HepG2 (cell line): ENCODE data around the gene PRIMA1. TPM values are rescaled to one million over a fixed set of nuclear protein-coding genes. Genes with fewer than 3 reads are reported as not detected.
A peak's percentile ranks its signal among the peaks of the same experiment; 100 is the strongest.

ENCODE experiments used
- ATAC-seq: fragments of 200-7000 bp; cut with Tn5 transposase; 3 replicates; pipeline ENCODE4 v1.9.1; 2020; ENCODE audit warnings: mild to moderate bottlenecking, moderate library complexity
- BruUV-seq: library from RNA; stranded (reverse); fragments of 400-500 nt; replicated peaks from 2 replicates; lab custom pipeline; 2021; lab: Mats Ljungman, UMichigan
- CTCF ChIA-PET: fragments of 300-600 bp; formaldehyde crosslinking; extraction: SDS; loops from one replicate; lab custom pipeline; 2021; ENCODE audit warnings: low total read pairs, inconsistent platforms, low intra/inter-chr PET ratio; lab: Yijun Ruan, JAX
- POLR2A ChIA-PET: fragments of 350-600 bp; sonication (Branson Sonifier 250); formaldehyde crosslinking; loops from one replicate; lab custom pipeline; 2020; ENCODE audit warnings: antibody characterized with exemption, inconsistent platforms; lab: Yijun Ruan, JAX
- DNase-seq: peaks from one replicate; pipeline ENCODE4 v3.0.0-alpha.2; 2015; ENCODE audit warnings: low spot score
- FAIRE-seq: peaks from 3 replicates; lab custom pipeline; 2011; peaks lifted over from hg19 to GRCh38; lab: Jason Lieb, UNC
- H2AFZ ChIP-seq: one replicate; pipeline ENCODE4 v1.6.1; 2011; ENCODE audit warnings: low read length, inconsistent platforms
- H3K27ac ChIP-seq: fragments of 300-600 bp; 3 replicates; pipeline ENCODE4 v1.8.0; 2011; ENCODE audit warnings: mixed run types, mild to moderate bottlenecking, mixed read lengths, low read length, inconsistent platforms; ENCODE audit not compliant: insufficient read depth; ENCODE audit errors: extremely low read length
- H3K27me3 ChIP-seq, 2 experiments: fragments of 200-600 bp in 1 of 2; 2 replicates in 1 of 2; 3 replicates in 1 of 2; pipeline versions ENCODE4 v1.6.0 to v1.8.0; 2011; ENCODE audit warnings: low read length in 2 of 2, mild to moderate bottlenecking in 2 of 2, moderate library complexity in 2 of 2, inconsistent platforms in 1 of 2; ENCODE audit not compliant: insufficient read depth in 2 of 2, control insufficient read depth in 1 of 2
- H3K36me3 ChIP-seq, 2 experiments: fragments of 200-600 bp in 1 of 2; replicated peaks in 1 of 2; 2 replicates in 1 of 2; 3 replicates in 1 of 2; pipeline versions ENCODE4 v1.5.1 to v1.8.0; 2011; ENCODE audit warnings: low read length in 2 of 2, inconsistent platforms in 1 of 2; ENCODE audit not compliant: insufficient read depth in 2 of 2, control insufficient read depth in 1 of 2
- H3K4me1 ChIP-seq: 2 replicates; pipeline ENCODE4 v1.5.1; 2012; ENCODE audit warnings: low read length, inconsistent platforms; ENCODE audit not compliant: insufficient read depth
- H3K4me2 ChIP-seq: 2 replicates; pipeline ENCODE4 v1.6.0; 2011; ENCODE audit warnings: low read depth, low read length, inconsistent platforms
- H3K4me3 ChIP-seq, 3 experiments: fragments of 200-600 bp in 1 of 3; sonication (generic), shearing (Covaris generic) in 1 of 3; replicated peaks in 1 of 3; 2 replicates each; pipeline ENCODE4 v1.5.1; 2011 to 2016; ENCODE audit warnings: low read length in 3 of 3, inconsistent platforms in 2 of 3, low read depth in 2 of 3, mild to moderate bottlenecking in 2 of 3, control low read depth in 1 of 3, mixed read lengths in 1 of 3; ENCODE audit not compliant: insufficient read depth in 1 of 3
- H3K79me2 ChIP-seq: one replicate; pipeline ENCODE4 v1.6.1; 2011; ENCODE audit warnings: low read length, inconsistent platforms; ENCODE audit not compliant: insufficient read depth
- H3K9ac ChIP-seq: 2 replicates; pipeline ENCODE4 v1.6.0; 2011; ENCODE audit warnings: mild to moderate bottlenecking, low read depth, low read length, inconsistent platforms; ENCODE audit not compliant: insufficient read depth
- H3K9me3 ChIP-seq: 2 replicates; pipeline ENCODE4 v1.5.1; 2012; ENCODE audit warnings: mild to moderate bottlenecking, low read length
- H4K20me1 ChIP-seq: 2 replicates; pipeline ENCODE4 v1.6.0; 2011; ENCODE audit warnings: inconsistent platforms, mild to moderate bottlenecking, low read length, moderate library complexity; ENCODE audit not compliant: insufficient read depth
- JDP2 ChIP-seq: sonication (generic); formaldehyde crosslinking; IDR thresholded peaks from 2 replicates; pipeline ENCODE4 v1.8.1; 2022; ENCODE audit warnings: missing genetic modification reagents, borderline replicate concordance
- PRDM10 ChIP-seq: sonication (generic); formaldehyde crosslinking; IDR thresholded peaks from 2 replicates; pipeline ENCODE4 v1.4.0; 2020; ENCODE audit warnings: low read depth, missing genetic modification reagents
- SOX13 ChIP-seq, 3 experiments: fragments of 450-650 bp in 1 of 3; sonication (generic) in 1 of 3; formaldehyde crosslinking in 1 of 3; IDR thresholded peaks in 2 of 3; conservative IDR thresholded peaks in 1 of 3; 2 replicates each; pipeline versions ENCODE4 v1.5.0 to v1.6.1; 2016 to 2020; ENCODE audit warnings: antibody characterized with exemption in 1 of 3, mild to moderate bottlenecking in 1 of 3, missing compliant biosample characterization in 1 of 3, missing genetic modification reagents in 1 of 3, moderate library complexity in 1 of 3
- SOX6 ChIP-seq, 2 experiments: fragments of 450-650 bp in 1 of 2; sonication (generic) in 1 of 2; formaldehyde crosslinking in 1 of 2; IDR thresholded peaks; 2 replicates each; pipeline versions ENCODE4 v1.4.0 to v1.6.1; 2017 to 2020; ENCODE audit warnings: antibody characterized with exemption in 1 of 2, mild to moderate bottlenecking in 1 of 2, missing genetic modification reagents in 1 of 2
- TCF7 ChIP-seq: sonication (generic); IDR thresholded peaks from 2 replicates; pipeline ENCODE4 v1.6.1; 2016; ENCODE audit warnings: antibody characterized with exemption, low read depth
- THAP7 ChIP-seq: sonication (generic); formaldehyde crosslinking; IDR thresholded peaks from 2 replicates; pipeline ENCODE4 v1.8.1; 2023; ENCODE audit warnings: mild to moderate bottlenecking, missing genetic modification reagents
- ZNF549 ChIP-seq: sonication (generic); formaldehyde crosslinking; IDR thresholded peaks from 2 replicates; pipeline ENCODE4 v1.5.0; 2020; ENCODE audit warnings: missing genetic modification reagents
- ZNF772 ChIP-seq: sonication (generic); formaldehyde crosslinking; IDR thresholded peaks from 2 replicates; pipeline ENCODE4 v1.5.0; 2020; ENCODE audit warnings: mild to moderate bottlenecking, missing genetic modification reagents
- WGBS: methylation state at CpG from one replicate; pipeline ENCODE4 v1.1.6; 2017; ENCODE audit warnings: low lambda C conversion rate; 5-methylcytosine and 5-hydroxymethylcytosine counted together
- in situ Hi-C: cut with HindIII; loops from 2 replicates; pipeline ENCODE4 v1.10.0; 2017; ENCODE audit warnings: low pct_unique_long_range_greater_than_20kb; ENCODE audit not compliant: extremely low pct_ligation_motif_present
- intact Hi-C: fragments of 100-400 bp; cut with micrococcal nuclease; formaldehyde crosslinking; loops from one replicate; pipeline ENCODE4 v1.10.0; 2022; ENCODE audit not compliant: unreplicated experiment
- polyA plus RNA-seq, 8 experiments: library from polyadenylated mRNA; depleted of rRNA in 3 of 8; stranded (reverse) in 7 of 8; unstranded in 1 of 8; fragments of >200 nt; fragmentation: Illumina TruSeq in 4 of 8; extraction: Trizol in 4 of 8; gene quantifications; 2 replicates each; pipeline versions ENCODE4 v1.2.1 to v1.2.3, GENCODE V29; 2011 to 2016; ENCODE audit warnings: low read depth in 4 of 8, missing spikeins in 1 of 8, mixed read lengths in 1 of 8; ENCODE audit not compliant: insufficient read depth in 1 of 8
- total RNA-seq, 5 experiments: library from RNA; depleted of rRNA; stranded (reverse); fragments of >200 nt; fragmentation: Illumina TruSeq; extraction: Trizol; gene quantifications; 2 replicates each; pipeline ENCODE4 v1.2.3, GENCODE V29; 2016; ENCODE audit warnings: low read depth in 1 of 5
- TF ChIP-seq, protein P1 (sequence below): sonication (generic); formaldehyde crosslinking; IDR thresholded peaks from 2 replicates; pipeline ENCODE4 v1.9.0; 2021; ENCODE audit warnings: missing genetic modification reagents, borderline replicate concordance
- TF ChIP-seq, protein P2 (sequence below): IDR thresholded peaks from 2 replicates; pipeline ENCODE4 v1.4.0; 2020; ENCODE audit warnings: mild to moderate bottlenecking, missing genetic modification reagents

PRIMA1 gene
- total and polyA plus RNA-seq, 2 of the 13 experiments (the other 11 are each of a cell fraction or from before 2014, with no cell fraction given): 2.4 to 3.2 TPM

DNA sequence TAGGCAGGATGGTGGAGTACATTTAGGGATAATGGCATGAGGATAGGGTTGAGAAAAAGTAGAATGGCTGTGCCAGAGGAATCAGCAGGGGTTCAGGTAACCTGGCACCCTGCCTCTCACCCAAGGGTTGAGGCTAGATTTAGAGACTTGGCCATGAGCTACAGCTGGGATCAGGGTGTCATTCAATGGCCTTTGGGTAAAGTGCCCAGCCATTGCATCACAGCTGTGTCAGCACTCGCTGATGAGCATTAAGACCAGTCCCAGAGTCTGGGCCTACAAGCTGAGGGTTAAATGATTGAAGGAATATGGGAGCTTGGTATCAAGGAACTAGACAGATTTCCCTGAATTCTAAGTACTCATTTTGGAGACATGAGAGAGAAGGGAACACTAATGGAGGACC, 113.9 kb downstream of the PRIMA1 start (continued):
- TF ChIP-seq PRDM10 (CRISPR knock-in tag) (no peak), ZNF772 (CRISPR knock-in tag) (no peak), ZNF549 (no peak)
- TF ChIP-seq, protein P1, sequence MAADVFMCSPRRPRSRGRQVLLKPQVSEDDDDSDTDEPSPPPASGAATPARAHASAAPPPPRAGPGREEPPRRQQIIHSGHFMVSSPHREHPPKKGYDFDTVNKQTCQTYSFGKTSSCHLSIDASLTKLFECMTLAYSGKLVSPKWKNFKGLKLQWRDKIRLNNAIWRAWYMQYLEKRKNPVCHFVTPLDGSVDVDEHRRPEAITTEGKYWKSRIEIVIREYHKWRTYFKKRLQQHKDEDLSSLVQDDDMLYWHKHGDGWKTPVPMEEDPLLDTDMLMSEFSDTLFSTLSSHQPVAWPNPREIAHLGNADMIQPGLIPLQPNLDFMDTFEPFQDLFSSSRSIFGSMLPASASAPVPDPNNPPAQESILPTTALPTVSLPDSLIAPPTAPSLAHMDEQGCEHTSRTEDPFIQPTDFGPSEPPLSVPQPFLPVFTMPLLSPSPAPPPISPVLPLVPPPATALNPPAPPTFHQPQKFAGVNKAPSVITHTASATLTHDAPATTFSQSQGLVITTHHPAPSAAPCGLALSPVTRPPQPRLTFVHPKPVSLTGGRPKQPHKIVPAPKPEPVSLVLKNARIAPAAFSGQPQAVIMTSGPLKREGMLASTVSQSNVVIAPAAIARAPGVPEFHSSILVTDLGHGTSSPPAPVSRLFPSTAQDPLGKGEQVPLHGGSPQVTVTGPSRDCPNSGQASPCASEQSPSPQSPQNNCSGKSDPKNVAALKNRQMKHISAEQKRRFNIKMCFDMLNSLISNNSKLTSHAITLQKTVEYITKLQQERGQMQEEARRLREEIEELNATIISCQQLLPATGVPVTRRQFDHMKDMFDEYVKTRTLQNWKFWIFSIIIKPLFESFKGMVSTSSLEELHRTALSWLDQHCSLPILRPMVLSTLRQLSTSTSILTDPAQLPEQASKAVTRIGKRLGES (CRISPR knock-in tag): no peak

DNA sequence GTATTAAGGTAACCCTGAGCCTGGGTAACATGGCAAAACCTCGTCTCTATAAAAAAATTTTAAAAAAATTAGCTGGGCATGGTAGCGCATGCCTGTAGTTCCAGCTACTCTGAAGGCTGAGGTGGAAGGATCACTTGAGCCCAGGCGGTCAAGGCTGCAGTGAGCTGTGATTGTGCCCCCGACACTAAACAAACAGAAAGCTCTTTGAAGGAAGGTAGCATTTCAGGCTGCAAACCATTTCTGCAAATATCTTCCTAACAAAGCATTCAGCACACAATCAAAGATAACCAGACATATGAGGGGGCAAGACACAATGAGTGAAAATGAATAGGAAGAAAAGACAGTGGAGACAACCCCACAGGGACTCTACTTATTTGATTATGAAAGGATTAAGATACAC, 118.7 kb downstream of the PRIMA1 start:
- Histone ChIP-seq H3K4me3 (no peak overlapping the region), H3K36me3 (no peaks in the 10 kb centered on the region), H3K27ac (no peak overlapping the region), H4K20me1 (no peaks in the 10 kb centered on the region), H2AFZ (no peak overlapping the region), H3K4me2 (no peak overlapping the region), H3K4me1 (peaks cover 8% of the 10 kb centered on the region; the same call in 1 of the 2 replicates), H3K9ac (no peak overlapping the region), H3K79me2 (no peaks in the 10 kb centered on the region), H3K27me3 (peaks cover 0 to 4% of the 10 kb centered on the region in 2 experiments; a peak in 1 of 5 replicates), H3K9me3 (peaks cover 14% of the 10 kb centered on the region)
- POLR2A ChIA-PET: no interaction called here
- intact Hi-C loops (no loop called here), in situ Hi-C loops (no loop called here)
- DNase-seq: no peak
- peak; percentile 51 for FAIRE-seq
- TF ChIP-seq THAP7 (no peak), SOX6 (IDR thresholded peaks at IDR 0.05) (no peak), SOX6 (CRISPR knock-in tag; IDR thresholded peaks at IDR 0.05) (peak; percentile 40), TCF7 (peak; percentile 38; the same call in 1 of the 2 replicates), JDP2 (CRISPR knock-in tag) (no peak), SOX13 (IDR thresholded peaks at IDR 0.05) (no peak), SOX13 (CRISPR knock-in tag; conservative IDR thresholded peaks at IDR 0.05 in 1 of 2, IDR thresholded peaks at IDR 0.05 in 1 of 2) (peak in 1 of 2 experiments; percentile 56; a peak in 2 of 4 replicates)
- TF ChIP-seq, protein P2, sequence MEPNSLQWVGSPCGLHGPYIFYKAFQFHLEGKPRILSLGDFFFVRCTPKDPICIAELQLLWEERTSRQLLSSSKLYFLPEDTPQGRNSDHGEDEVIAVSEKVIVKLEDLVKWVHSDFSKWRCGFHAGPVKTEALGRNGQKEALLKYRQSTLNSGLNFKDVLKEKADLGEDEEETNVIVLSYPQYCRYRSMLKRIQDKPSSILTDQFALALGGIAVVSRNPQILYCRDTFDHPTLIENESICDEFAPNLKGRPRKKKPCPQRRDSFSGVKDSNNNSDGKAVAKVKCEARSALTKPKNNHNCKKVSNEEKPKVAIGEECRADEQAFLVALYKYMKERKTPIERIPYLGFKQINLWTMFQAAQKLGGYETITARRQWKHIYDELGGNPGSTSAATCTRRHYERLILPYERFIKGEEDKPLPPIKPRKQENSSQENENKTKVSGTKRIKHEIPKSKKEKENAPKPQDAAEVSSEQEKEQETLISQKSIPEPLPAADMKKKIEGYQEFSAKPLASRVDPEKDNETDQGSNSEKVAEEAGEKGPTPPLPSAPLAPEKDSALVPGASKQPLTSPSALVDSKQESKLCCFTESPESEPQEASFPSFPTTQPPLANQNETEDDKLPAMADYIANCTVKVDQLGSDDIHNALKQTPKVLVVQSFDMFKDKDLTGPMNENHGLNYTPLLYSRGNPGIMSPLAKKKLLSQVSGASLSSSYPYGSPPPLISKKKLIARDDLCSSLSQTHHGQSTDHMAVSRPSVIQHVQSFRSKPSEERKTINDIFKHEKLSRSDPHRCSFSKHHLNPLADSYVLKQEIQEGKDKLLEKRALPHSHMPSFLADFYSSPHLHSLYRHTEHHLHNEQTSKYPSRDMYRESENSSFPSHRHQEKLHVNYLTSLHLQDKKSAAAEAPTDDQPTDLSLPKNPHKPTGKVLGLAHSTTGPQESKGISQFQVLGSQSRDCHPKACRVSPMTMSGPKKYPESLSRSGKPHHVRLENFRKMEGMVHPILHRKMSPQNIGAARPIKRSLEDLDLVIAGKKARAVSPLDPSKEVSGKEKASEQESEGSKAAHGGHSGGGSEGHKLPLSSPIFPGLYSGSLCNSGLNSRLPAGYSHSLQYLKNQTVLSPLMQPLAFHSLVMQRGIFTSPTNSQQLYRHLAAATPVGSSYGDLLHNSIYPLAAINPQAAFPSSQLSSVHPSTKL (CRISPR knock-in tag): 0 out of 2 replicates have a peak, but pooled peaks have one; percentile 22
- CTCF ChIA-PET: no interaction called here
- no TSS peak for BruUV-seq
- no peak for ATAC-seq
- WGBS: 22% methylated on average over 4 of the region's 4 CpGs
